ENCODE measurements around the gene JPT2.
"Not testable (repeated sequence)": the region's sequence is repeated elsewhere in the genome, so short reads cannot be mapped to it uniquely, and the experiment has no call there.

The JPT2 gene

GRCh38 chr16:1676661-1677060 is 1.4 kb upstream of the JPT2 start:
- no peak for DNase-seq

- DNase-seq = no peak
Observed at GRCh38 chr16:1677339-1677738, 740 bp upstream of the JPT2 start.

GRCh38 chr16:1678500-1679098 is 520 bp downstream of the JPT2 start:
- peak in 1 of 2 donors; percentile 46 for DNase-seq

DNA sequence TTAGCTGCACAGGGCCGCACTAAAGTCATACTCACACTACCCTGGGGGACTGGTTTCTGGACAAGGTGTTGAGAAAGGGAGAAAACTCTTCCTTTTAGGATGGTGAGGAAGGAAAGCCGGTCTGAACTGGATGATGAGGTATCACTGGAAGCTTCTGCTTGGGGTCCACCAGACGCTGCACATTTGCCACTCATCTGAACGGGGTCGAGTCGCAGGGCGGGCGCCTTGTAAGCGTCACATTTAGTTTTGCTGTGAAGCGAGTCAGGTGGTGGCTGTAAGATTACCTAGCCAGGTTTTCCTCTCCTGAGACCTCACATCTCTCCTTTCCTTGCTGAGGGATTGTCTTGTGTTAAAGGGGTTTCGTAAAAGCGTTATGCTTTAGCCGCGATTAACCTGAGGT is 2.3 kb downstream of the JPT2 start:
- no peak for DNase-seq

- DNase-seq = no peak
Observed at GRCh38 chr16:1681032-1681431, 3.0 kb downstream of the JPT2 start.

- DNase-seq = no peak
Observed at GRCh38 chr16:1687427-1688316, 9.6 kb downstream of the JPT2 start.

DNA sequence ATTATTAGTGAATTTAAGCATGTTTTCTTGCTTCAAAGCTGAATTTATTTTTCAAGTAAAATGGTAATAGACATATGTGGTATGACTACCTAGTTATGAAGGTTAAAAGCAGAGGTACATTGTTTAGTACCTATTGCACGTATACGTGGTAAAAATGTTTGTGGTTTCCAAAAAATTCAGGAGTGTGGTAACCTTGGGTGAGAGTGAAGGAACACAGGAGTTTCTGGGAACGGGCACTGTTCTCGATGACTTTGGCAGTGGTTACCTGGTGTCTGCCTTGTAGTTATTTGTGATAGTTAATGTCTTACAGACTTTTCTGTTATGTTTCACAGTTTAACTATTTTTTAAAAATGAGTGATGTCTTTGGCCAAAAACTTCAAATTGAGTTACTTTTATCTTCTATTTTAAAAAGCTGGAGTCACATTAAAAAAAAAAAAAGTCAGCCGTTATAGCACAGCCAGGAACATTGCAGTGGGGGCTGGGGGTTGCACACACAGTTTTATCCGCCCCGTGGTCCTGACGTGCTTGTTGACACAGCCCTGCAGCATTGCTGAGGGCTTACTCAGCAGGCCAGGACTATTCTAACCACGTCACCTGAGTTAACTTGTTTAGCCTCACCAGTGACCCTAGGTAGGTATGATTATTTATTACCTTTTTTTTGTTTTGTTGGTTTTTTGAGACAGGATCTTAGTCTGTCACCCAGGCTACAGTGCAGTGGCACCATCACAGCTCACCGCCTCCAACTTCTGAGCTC is 10.9 kb downstream of the JPT2 start:
- no peak for DNase-seq

GRCh38 chr16:1689853-1690252 is 11.8 kb downstream of the JPT2 start:
- DNase-seq = no peak

DNA sequence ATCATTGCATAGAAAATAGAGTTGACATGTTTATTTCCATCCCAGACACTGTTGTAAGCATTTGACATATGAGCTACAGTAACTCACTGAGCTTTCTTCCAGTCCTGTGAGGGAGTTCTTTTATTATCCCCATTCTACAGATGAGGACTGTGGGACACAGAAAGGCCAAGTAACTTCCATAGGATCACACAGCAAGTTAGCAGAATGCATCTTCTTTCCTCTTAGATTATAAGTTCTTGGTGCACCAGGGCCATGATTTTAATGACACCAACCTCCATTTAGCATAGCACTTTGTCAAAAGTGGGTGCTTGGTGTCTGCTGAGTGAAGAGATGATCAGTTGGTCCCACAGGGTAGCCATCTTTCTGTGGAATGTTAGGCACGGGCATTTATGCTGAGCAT is 12.7 kb downstream of the JPT2 start:
- no peak for DNase-seq

GRCh38 chr16:1691276-1691675 is 13.2 kb downstream of the JPT2 start:
- DNase-seq = no peak

- DNase-seq = no peak
Observed at GRCh38 chr16:1691956-1692355, 13.9 kb downstream of the JPT2 start.

GRCh38 chr16:1696863-1697262 is 18.8 kb downstream of the JPT2 start:
- DNase-seq = no peak

- no peak for DNase-seq
Observed at GRCh38 chr16:1698680-1699079, 20.6 kb downstream of the JPT2 start.

- DNase-seq = no peak
Observed at GRCh38 chr16:1700246-1700645, 22.2 kb downstream of the JPT2 start.

DNA sequence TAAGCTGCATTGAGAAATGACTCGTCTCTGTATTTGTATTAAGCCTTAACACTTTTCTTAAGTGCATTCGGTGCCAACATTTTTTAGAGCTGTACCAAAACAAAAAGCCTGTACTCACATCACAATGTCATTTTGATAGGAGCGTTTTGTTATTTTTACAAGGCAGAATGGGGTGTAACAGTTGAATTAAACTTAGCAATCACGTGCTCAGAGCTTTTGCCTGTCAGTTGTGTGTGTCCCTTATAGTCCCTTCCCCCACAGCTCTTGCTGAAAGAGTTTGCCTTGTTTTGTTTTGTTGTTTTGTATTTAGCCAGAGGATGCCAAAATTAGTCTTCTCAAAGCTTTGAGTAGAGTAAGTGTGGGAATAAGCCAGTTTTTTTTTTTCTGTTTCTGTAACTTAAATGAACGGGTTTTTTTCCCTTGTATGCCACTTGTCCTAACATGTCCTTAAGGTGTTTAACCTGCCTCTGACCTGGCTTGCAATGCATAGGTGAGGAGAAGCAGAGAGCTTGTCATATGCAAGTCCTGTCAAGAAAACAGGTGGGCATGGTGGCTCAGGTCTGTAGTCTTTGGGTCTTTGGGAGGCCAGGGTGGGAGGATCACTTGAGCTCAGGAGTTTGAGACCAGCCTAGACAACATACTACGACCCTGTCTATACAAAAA is 23.3 kb downstream of the JPT2 start:
- no peak for DNase-seq

DNA sequence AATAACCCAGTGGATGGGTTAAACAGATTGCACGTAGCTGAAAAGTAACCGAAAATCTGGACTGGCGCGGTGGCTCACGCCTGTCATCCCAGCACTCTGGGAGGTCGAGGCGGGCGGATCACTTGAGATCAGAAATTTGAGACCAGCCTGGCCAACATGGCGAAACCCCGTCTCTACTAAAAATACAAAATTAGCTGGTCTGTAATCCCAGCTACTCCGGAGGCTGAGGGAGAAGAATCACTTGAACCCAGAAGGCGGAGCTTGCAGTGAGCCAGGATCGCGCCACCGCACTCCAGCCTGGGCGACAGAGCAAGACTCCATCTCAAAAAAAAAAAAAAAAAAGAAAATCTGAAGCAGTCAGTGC is 27.2 kb downstream of the JPT2 start:
- not testable (repeated sequence) for DNase-seq

GRCh38 chr16:1705688-1706385 is 27.8 kb downstream of the JPT2 start, which contains the start of gene MAPK8IP3:
TSS of gene MAPK8IP3 (plus strand) at chr16:1706195. CDS start at chr16:1706340, 145 bp downstream.
- DNase-seq = peak; percentile 64 to 93

DNA sequence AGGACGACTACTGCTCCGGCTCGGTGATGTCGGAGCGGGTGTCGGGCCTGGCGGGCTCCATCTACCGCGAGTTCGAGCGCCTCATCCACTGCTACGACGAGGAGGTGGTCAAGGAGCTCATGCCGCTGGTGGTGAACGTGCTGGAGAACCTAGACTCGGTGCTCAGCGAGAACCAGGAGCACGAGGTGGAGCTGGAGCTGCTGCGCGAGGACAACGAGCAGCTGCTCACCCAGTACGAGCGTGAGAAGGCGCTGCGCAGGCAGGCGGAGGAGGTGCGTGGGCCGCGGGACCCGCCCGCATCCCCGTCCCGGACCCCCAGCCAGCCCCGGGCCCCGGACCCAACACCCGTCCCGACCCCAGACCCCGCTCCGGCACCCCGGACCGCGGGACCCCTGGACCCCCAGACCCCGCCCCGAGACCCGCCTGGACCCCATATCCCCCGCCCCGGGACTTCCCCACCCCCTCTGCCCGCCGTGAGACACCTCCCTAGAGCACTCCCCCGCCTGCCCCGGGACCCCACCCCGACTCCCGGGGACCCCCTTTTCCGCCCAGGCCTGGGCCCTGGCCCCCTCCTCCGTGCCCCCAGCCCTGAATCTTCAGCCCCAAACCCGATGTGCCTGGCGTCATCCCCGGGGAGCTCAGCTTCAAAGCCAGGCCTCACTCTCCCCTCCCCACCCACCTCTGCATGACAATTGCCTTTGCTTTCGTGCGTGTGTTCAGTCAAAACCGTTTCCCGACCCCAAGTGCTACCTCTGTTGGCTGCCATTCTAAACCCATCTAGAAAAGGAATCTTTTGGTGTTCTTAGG is 28.5 kb downstream of the JPT2 start:
- no peak for DNase-seq

GRCh38 chr16:1707193-1707790 is 29.2 kb downstream of the JPT2 start:
- no peak for DNase-seq

DNA sequence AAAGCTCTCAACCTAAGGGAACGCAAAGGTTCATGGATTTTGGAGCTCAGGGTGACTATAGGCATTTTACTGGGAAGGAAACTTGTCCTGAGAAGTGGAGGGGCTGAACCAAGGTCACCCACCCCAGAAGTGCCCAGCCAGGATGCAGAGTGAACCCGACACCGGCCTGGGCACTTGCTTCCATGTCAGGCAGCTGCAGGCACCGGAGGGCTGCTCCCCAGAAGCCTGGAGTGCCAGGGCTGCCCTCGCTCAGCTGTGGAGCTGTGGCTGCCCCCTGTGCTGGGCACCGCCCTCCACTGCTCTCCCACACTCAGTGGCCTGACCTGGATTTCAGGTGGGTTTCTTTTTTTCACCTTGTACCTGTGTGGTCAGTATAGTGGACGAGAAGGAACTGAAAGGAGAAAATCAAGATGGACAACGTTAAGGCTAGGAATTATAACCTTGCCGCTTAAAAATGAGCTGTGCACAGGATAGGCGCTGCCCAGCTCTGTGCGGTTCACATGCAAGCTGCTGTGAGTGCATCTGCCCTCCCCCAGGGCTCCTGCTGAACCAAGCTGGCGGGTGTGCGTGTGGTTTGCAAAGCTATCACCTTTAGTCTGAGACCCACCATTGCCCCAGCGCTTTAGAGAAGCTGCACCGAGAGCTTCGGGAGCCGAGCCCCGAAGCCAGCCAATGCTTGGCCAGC is 30.1 kb downstream of the JPT2 start:
- DNase-seq = no peak

- DNase-seq = no peak
Observed at GRCh38 chr16:1708768-1709180, 30.7 kb downstream of the JPT2 start.
